ENCODE measurements around the gene OR6C4.
"Not testable (repeated sequence)": the region's sequence is repeated elsewhere in the genome, so short reads cannot be mapped to it uniquely, and the experiment has no call there.

The OR6C4 gene

GRCh38 chr12:55549302-55549701 lies at the start of gene OR6C4:
OR6C4 (plus strand) TSS chr12:55549602; CDS start chr12:55551227, 1,625 bp downstream.
- DNase-seq (ENCODE audit: low spot score): no peak

DNA sequence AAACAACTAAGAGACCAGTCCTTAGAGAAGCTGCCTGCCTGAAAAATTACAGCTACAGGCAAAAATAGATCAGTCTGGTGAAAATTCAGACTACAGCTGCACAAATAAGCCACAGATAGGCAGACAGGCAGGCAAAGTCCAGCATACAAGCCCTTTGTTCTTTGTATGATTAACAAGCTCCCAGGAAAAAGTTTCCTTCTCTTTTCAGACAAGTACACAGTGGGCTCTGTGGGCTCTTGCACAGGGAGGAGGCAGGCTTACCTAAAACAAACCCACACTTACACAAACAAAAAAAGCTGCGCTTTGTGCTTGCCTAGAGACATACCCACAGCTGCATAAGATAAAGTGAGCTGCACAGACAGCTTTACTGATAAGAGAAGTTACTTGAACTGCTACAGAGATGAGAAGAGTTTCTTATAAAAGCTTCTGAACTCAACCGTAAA lies 49.6 kb upstream of the OR6C4 start:
- DNase-seq (ENCODE audit: low spot score): no peak

DNA sequence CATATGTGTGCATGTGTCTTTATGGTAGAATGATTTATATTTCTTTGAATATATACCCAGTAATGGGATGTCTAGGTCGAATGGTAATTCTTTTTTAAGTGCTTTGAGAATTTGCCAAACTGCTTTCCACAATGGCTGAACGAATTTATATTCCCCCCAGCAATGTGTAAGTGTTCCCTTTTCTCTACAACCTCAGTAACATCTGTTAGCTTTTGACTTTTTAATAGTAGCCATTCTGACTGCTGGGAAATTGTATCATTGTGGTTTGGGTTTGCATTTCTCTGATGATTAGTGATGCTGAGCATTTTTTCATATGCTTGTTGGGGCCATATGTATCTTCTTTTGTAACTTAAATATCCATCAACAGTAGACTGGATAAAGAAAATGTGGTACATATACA lies 47.8 kb upstream of the OR6C4 start:
- no peak for DNase-seq (ENCODE audit: low spot score)

DNA sequence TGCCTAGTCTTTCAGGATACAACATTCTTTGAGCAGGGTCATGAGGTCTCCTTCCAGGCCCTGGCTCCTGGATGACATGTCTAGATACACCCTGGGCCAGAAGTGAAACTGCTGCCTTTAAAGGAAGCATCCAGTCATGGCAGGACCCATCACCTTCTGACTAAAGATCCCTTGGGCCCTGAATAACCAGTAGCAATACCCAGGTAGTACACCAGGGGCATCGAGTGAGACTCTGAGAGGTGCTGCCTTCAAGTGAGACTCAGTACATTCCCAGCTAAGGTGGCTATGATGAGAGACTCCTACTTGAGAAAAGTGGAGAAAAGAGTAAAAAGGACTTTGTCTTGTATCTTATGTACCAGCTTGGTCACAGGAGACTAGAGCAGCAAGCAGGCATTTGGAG lies 33.7 kb upstream of the OR6C4 start:
- DNase-seq (ENCODE audit: low spot score): no peak

DNA sequence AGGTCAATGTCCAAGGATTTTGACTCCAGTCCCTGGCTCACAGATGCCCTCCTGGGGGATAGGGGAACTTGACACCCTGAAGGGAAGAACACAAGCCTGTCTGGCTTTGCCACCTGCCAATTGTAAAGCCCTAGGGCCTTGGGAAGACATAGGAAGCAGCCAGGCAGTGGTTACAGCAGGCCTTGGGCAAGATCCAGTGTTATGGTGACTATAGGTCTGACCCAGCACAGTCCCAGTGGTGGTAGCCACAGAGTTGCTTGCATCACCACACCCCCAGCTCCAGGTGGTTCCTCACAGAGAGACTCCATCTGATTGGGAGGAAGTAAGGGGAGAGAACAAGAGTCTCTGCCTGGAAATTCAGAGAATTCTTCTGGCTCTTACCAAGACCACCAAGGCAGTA lies 33.0 kb upstream of the OR6C4 start:
- no peak for DNase-seq (ENCODE audit: low spot score)

DNA sequence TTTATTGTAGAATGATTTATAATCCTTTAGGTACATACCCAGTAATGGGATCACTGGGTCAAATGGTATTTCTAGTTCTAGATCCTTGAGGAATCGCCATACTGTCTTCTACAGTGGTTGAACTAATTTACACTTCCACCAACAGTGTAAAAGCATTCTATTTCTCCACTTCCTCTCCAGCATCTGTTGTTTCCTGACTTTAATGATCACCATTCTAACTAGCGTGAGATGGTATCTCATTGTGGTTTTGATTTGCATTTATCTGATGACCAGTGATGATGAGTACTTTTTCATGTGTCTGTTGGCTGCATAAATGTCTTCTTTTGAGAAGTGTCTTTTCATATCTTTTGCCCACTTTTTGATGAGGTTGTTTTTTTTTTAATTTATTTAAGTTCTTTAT lies 1.2 kb upstream of the OR6C4 start:
- DNase-seq (ENCODE audit: low spot score): not testable (repeated sequence)

DNA sequence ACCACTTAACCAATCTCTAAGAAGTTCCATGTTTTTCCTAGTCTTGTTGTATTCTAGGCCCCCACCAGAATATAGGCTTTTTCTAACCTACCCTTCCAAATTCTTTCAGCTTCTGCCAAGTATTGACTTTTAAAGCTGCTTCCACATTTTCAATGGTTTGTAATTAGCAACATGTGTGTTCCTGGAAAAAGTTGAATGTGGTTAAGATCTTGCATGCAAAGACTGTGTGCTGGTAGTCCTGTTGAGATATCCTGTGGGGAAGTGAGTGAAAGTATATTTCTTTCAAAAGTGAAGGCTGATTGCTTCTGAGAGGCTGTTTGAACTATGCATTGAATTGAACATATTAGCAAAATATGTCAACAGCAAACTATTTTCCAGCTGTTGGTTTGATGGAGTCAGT lies 646 bp upstream of the OR6C4 start:
- no peak for DNase-seq (ENCODE audit: low spot score)

- DNase-seq (ENCODE audit: low spot score): no peak
Observed at GRCh38 chr12:55554296-55554695, 4.9 kb downstream of the OR6C4 start.

DNA sequence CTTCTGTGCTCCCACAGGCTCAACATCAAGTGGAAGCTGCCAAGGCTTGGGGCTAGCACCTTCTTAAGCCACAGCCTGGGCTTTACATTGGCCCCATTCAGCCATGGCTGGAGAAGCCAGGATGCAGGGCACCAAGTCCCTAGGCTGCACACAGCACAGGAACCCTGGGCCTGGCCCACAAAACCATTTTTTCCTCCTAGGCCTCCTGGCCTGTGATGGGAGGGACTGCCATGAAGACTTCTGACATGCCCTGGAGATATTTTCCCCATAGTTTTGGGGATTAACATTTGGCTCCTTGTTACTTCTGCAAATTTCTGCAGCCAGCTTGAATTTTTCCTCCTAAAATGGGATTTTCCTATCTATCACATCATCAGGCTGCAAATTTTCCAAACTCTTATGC lies 20.7 kb downstream of the OR6C4 start:
- not testable (repeated sequence) for DNase-seq (ENCODE audit: low spot score)

- not testable (repeated sequence) for DNase-seq (ENCODE audit: low spot score)
Observed at GRCh38 chr12:55570689-55571088, 21.3 kb downstream of the OR6C4 start.

DNA sequence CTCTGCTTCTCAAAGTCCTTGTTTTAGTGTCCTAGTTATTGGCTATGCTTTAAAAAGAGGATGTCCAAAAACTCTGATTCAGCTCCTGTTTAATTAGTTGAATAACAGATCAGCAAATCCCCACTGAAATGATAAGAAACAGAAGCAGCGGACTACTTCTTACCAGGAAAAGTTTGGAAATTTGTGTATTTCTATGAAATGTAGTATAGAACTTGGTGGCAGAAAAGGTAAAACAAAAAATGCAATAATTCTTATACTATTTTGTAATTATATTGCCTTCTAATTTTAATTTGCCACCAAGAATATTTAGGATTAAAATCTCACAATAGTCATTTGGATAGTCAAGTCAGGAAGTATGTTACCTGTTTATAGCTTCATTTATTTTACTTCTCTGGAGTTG lies 22.8 kb downstream of the OR6C4 start, which contains the start of gene OR2AP1:
Gene OR2AP1, plus strand, starts transcription at position 301 of the 400 bp plus-strand sequence. CDS start 1,947 bp downstream, outside the sequence.
- DNase-seq (ENCODE audit: low spot score): no peak

DNA sequence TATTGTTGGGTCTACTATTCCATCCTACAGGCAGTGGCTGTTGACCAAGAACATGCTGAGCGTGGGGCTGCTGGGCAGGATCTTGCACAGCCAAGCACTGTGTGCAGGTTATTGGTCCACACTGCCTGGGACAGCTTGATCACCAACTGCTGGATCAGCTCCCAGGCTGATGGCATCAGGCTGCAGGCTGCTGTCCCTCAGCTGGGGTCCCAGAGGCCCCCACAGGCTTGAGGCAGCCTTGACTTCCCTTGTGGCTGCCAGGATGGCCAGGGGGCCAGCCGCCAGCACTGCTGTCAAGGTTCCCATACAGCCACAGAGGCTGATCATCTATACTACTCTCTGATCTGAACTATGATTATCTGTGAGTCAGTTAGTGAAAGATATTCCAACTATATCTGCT lies 32.7 kb downstream of the OR6C4 start:
- DNase-seq (ENCODE audit: low spot score): no peak

GRCh38 chr12:55585817-55586216 lies 36.4 kb downstream of the OR6C4 start:
- DNase-seq (ENCODE audit: low spot score): no peak

- DNase-seq (ENCODE audit: low spot score): not testable (repeated sequence)
Observed at GRCh38 chr12:55590152-55590551, 40.8 kb downstream of the OR6C4 start.

Measured in hepatic stellate cell (primary cell).